Liver (tissue), 9 donors: ENCODE measurements around the gene PPP2R5C. TPM values are rescaled to one million over a fixed set of nuclear protein-coding genes. Genes with fewer than 3 reads are reported as not detected.

ENCODE experiments used
- DNase-seq: peaks from one replicate; pipeline ENCODE4 v3.0.0-alpha.2; 2017; ENCODE audit warnings: low spot score
- H3K27ac ChIP-seq, 2 donors: one replicate each; pipeline ENCODE4 v1.7.0; 2013; ENCODE audit warnings: inconsistent platforms in 2 of 2, low read length in 2 of 2, control low read depth in 1 of 2, low read depth in 1 of 2, mild to moderate bottlenecking in 1 of 2
- H3K27me3 ChIP-seq, 4 donors: one replicate each; pipeline versions ENCODE4 v1.6.1 to v1.7.0; 2013; ENCODE audit warnings: low read length in 3 of 4, inconsistent platforms in 1 of 4, mild to moderate bottlenecking in 1 of 4, moderate library complexity in 1 of 4; ENCODE audit not compliant: control insufficient read depth in 4 of 4, insufficient read depth in 4 of 4
- H3K36me3 ChIP-seq, 4 donors: one replicate each; pipeline versions ENCODE4 v1.6.1 to v1.7.0; 2013; ENCODE audit warnings: low read length in 3 of 4, mild to moderate bottlenecking in 3 of 4, low read depth in 1 of 4, moderate library complexity in 1 of 4; ENCODE audit not compliant: control insufficient read depth in 4 of 4, insufficient read depth in 3 of 4
- H3K4me1 ChIP-seq, 4 donors: one replicate each; pipeline versions ENCODE4 v1.6.1 to v1.7.0; 2013; ENCODE audit warnings: low read length in 3 of 4, mild to moderate bottlenecking in 3 of 4, moderate library complexity in 1 of 4; ENCODE audit not compliant: control insufficient read depth in 4 of 4, insufficient read depth in 4 of 4
- H3K4me3 ChIP-seq, 3 donors: one replicate each; pipeline versions ENCODE4 v1.6.1 to v1.7.0; 2013; ENCODE audit warnings: low read length in 3 of 3, control low read depth in 1 of 3, low read depth in 1 of 3, mild to moderate bottlenecking in 1 of 3
- H3K9ac ChIP-seq, 2 donors: one replicate each; pipeline ENCODE4 v1.7.0; 2013; ENCODE audit warnings: low read length in 2 of 2, mild to moderate bottlenecking in 2 of 2, moderate library complexity in 2 of 2, control low read depth in 1 of 2, low read depth in 1 of 2
- H3K9me3 ChIP-seq, 4 donors: one replicate each; pipeline versions ENCODE4 v1.6.1 to v1.7.0; 2013; ENCODE audit warnings: low read length in 3 of 4; ENCODE audit not compliant: control insufficient read depth in 4 of 4
- ATF3 ChIP-seq: IDR thresholded peaks from 2 replicates; pipeline ENCODE4 v1.6.1; 2016; ENCODE audit warnings: antibody characterized with exemption
- CTCF ChIP-seq: fragments of 150-350 bp; IDR thresholded peaks from 2 replicates; pipeline ENCODE4 v1.5.1; 2017; ENCODE audit warnings: improper control_type of control experiment, low read depth, low read length; ENCODE audit not compliant: missing input control
- EGR1 ChIP-seq, 2 donors: IDR thresholded peaks; 2 replicates each; pipeline ENCODE4 v1.6.1; 2016 to 2018; ENCODE audit warnings: antibody characterized with exemption in 2 of 2, low read depth in 2 of 2
- FOXA1 ChIP-seq: IDR thresholded peaks from 2 replicates; pipeline ENCODE4 v1.6.1; 2016; ENCODE audit warnings: antibody characterized with exemption
- FOXA2 ChIP-seq: IDR thresholded peaks from 2 replicates; pipeline ENCODE4 v1.6.1; 2016; ENCODE audit warnings: antibody characterized with exemption
- GABPA ChIP-seq, 2 donors: IDR thresholded peaks in 1 of 2; conservative IDR thresholded peaks in 1 of 2; 2 replicates each; pipeline ENCODE4 v1.6.1; 2016; ENCODE audit warnings: antibody characterized with exemption in 2 of 2, mild to moderate bottlenecking in 1 of 2, moderate library complexity in 1 of 2
- HNF4A ChIP-seq, 2 donors: conservative IDR thresholded peaks; 2 replicates each; pipeline ENCODE4 v1.6.1; 2016; ENCODE audit warnings: antibody characterized with exemption in 2 of 2, mild to moderate bottlenecking in 2 of 2
- HNF4G ChIP-seq: IDR thresholded peaks from 2 replicates; pipeline ENCODE4 v1.6.1; 2016; ENCODE audit warnings: antibody characterized with exemption
- JUND ChIP-seq, 2 donors: IDR thresholded peaks; 2 replicates each; pipeline ENCODE4 v1.6.1; 2016; ENCODE audit warnings: antibody characterized with exemption in 2 of 2
- MAX ChIP-seq: IDR thresholded peaks from 2 replicates; pipeline ENCODE4 v1.6.1; 2016; ENCODE audit warnings: antibody characterized with exemption
- NR2F2 ChIP-seq: IDR thresholded peaks from 2 replicates; pipeline ENCODE4 v1.6.1; 2016; ENCODE audit warnings: antibody characterized with exemption
- RAD21 ChIP-seq, 2 donors: IDR thresholded peaks; 2 replicates each; pipeline ENCODE4 v1.6.1; 2016; ENCODE audit warnings: antibody characterized with exemption in 2 of 2, mild to moderate bottlenecking in 2 of 2
- REST ChIP-seq: IDR thresholded peaks from 2 replicates; pipeline ENCODE4 v1.6.1; 2016; ENCODE audit warnings: antibody characterized with exemption, mild to moderate bottlenecking
- RXRA ChIP-seq, 2 donors: IDR thresholded peaks; 2 replicates each; pipeline ENCODE4 v1.6.1; 2017 to 2018; ENCODE audit warnings: antibody characterized with exemption in 2 of 2, mild to moderate bottlenecking in 1 of 2
- SP1 ChIP-seq: IDR thresholded peaks from 2 replicates; pipeline ENCODE4 v1.6.1; 2018; ENCODE audit warnings: antibody characterized with exemption, mild to moderate bottlenecking
- TAF1 ChIP-seq: conservative IDR thresholded peaks from 2 replicates; pipeline ENCODE4 v1.6.1; 2016; ENCODE audit warnings: antibody characterized with exemption, mild to moderate bottlenecking
- YY1 ChIP-seq: IDR thresholded peaks from 2 replicates; pipeline ENCODE4 v1.6.1; 2016; ENCODE audit warnings: antibody characterized with exemption, mild to moderate bottlenecking
- ZBTB33 ChIP-seq: IDR thresholded peaks from 2 replicates; pipeline ENCODE4 v1.6.1; 2016; ENCODE audit warnings: antibody characterized with exemption
- WGBS: extraction: QIAGEN DNeasy Blood & Tissue Kit; methylation state at CpG from one replicate; pipeline ENCODE4 v1.1.7; 2013; 5-methylcytosine and 5-hydroxymethylcytosine counted together
- polyA plus RNA-seq, 2 donors: library from polyadenylated mRNA; stranded (reverse) in 1 of 2; unstranded in 1 of 2; fragments of 200-250 nt in 1 of 2; fragments of >200 nt in 1 of 2; fragmentation: Nextera tagmentation in 1 of 2; extraction: Ambion mirVana in 1 of 2; gene quantifications; one replicate each; pipeline versions ENCODE4 v1.2.1 to v1.2.3, GENCODE V29; 2013 to 2015
- total RNA-seq, 2 donors: library from RNA; depleted of rRNA; stranded (reverse); fragments of >200 nt; gene quantifications; one replicate each; pipeline ENCODE4 v1.2.3, GENCODE V29; 2014
- donor health status: healthy.
- donor health status: healthy.
- donor health status: healthy.
- donor health status: healthy.
- donor health status: healthy.

PPP2R5C gene
- total and polyA plus RNA-seq, 4 donors: 33.5 to 52.3 (median 43.9) TPM

GRCh38 chr14:101754893-101755292 lies 6.6 kb upstream of the PPP2R5C start:
- Histone ChIP-seq H3K36me3 (no peaks in the 10 kb centered on the region), H3K4me3 (no peak overlapping the region), H3K4me1 (peaks cover 0 to 2% (median under 1%) of the 10 kb centered on the region in 4 donors), H3K9ac (no peak overlapping the region), H3K27me3 (peaks cover 0 to 4% (median 0%) of the 10 kb centered on the region in 4 donors), H3K27ac (no peak overlapping the region), H3K9me3 (peaks cover 0 to 3% (median 0%) of the 10 kb centered on the region in 4 donors)
- TF ChIP-seq FOXA1 (no peak), RAD21 (IDR thresholded peaks at IDR 0.05) (no peak), MAX (no peak), YY1 (no peak), HNF4A (conservative IDR thresholded peaks at IDR 0.05) (no peak)
- WGBS: 80% methylated on average over 4 of the region's 4 CpGs
- DNase-seq: no peak

GRCh38 chr14:101755591-101756324 lies 5.8 kb upstream of the PPP2R5C start:
- Histone ChIP-seq H3K4me3 (no peak overlapping the region), H3K27me3 (peaks cover 0 to 4% (median 0%) of the 10 kb centered on the region in 4 donors), H3K27ac (no peak overlapping the region), H3K4me1 (peaks cover 0 to 5% (median 2%) of the 10 kb centered on the region in 4 donors), H3K9me3 (peaks cover 0 to 3% (median 0%) of the 10 kb centered on the region in 4 donors), H3K9ac (no peak overlapping the region), H3K36me3 (no peaks in the 10 kb centered on the region)
- no peak for TF ChIP-seq FOXA2
- TF ChIP-seq JUND (IDR thresholded peaks at IDR 0.05): no peak
- no peak for TF ChIP-seq SP1
- no peak for TF ChIP-seq EGR1 (IDR thresholded peaks at IDR 0.05; ENCODE audit: low read depth in 2 of 2)
- TF ChIP-seq ZBTB33: no peak
- TF ChIP-seq MAX: no peak
- no peak for TF ChIP-seq HNF4G
- TF ChIP-seq FOXA1: no peak
- TF ChIP-seq GABPA (IDR thresholded peaks at IDR 0.05 in 1 of 2, conservative IDR thresholded peaks at IDR 0.05 in 1 of 2): no peak
- no peak for TF ChIP-seq ATF3
- TF ChIP-seq CTCF: no peak
- no peak for TF ChIP-seq RAD21 (IDR thresholded peaks at IDR 0.05)
- TF ChIP-seq NR2F2: no peak
- TF ChIP-seq YY1: no peak
- TF ChIP-seq TAF1: no peak
- TF ChIP-seq REST: no peak
- TF ChIP-seq HNF4A (conservative IDR thresholded peaks at IDR 0.05): no peak
- TF ChIP-seq RXRA (IDR thresholded peaks at IDR 0.05): no peak
- no peak for DNase-seq
- 88% methylated on average over 8 of the region's 8 CpGs for WGBS
